ENCODE results near the gene AUTS2.

The AUTS2 gene

GRCh38 chr7:69686366-69686765 is 88.1 kb downstream of the AUTS2 start:
- DNase-seq (ENCODE audit: low read depth in 2 of 2): no peak

GRCh38 chr7:69687739-69688433 is 89.6 kb downstream of the AUTS2 start:
- no peak for DNase-seq (ENCODE audit: low read depth in 2 of 2)

GRCh38 chr7:69690329-69690728 is 92.1 kb downstream of the AUTS2 start:
- no peak for DNase-seq (ENCODE audit: low read depth in 2 of 2)

DNA sequence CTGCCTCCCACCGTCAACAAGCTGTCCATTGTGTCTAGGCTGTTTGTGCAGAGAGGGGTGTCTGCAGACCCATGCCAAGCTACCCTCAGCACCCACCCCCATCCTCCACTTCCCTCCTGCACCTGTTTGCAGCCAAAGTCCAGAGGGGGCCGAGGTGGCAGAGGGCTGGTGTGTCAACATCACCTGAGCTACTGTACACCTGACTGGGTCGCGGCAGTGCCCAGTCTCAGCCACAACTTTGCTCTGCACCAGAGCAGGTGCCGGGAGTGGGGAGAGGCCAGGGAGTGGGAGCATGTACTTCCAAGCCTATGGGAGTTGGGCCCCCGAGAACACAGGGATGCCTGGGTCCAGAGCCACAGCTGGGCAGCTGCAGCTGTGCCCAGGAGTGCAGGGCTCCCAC is 93.1 kb downstream of the AUTS2 start:
- no peak for DNase-seq (ENCODE audit: low read depth in 2 of 2)

- DNase-seq (ENCODE audit: low read depth in 2 of 2): no peak
Measured at GRCh38 chr7:69691734-69692133, 93.5 kb downstream of the AUTS2 start.

GRCh38 chr7:69692611-69693010 is 94.3 kb downstream of the AUTS2 start:
- DNase-seq (ENCODE audit: low read depth in 2 of 2): no peak

- no peak for DNase-seq (ENCODE audit: low read depth in 2 of 2)
Measured at GRCh38 chr7:69693042-69693441, 94.8 kb downstream of the AUTS2 start.

DNA sequence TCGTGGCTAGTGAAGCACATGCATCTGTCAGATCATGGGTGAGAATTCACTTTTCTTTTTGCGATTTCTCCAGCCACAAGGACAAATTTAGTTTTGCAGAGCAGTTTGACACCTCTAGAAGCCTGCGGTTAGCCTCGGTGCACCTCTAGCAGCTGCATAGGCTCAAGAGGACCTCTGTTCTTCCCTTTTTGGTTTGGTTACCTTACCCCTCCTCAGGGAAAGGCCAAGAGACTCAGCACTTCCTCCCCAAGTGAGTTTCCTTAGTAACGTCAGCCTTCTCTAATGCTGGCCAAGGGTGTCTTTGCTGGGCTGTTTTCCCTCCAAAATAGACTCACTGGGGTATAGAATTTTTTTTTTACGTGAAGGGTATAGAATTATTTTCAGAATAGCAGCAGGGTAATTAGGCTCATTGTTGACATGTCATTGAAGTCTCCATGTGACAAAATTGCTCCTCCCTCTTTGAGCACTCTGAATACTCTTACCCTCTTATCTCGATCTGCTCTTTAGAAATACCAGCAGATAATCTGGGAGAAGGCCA is 97.8 kb downstream of the AUTS2 start:
- no peak for DNase-seq (ENCODE audit: low read depth in 2 of 2)

DNA sequence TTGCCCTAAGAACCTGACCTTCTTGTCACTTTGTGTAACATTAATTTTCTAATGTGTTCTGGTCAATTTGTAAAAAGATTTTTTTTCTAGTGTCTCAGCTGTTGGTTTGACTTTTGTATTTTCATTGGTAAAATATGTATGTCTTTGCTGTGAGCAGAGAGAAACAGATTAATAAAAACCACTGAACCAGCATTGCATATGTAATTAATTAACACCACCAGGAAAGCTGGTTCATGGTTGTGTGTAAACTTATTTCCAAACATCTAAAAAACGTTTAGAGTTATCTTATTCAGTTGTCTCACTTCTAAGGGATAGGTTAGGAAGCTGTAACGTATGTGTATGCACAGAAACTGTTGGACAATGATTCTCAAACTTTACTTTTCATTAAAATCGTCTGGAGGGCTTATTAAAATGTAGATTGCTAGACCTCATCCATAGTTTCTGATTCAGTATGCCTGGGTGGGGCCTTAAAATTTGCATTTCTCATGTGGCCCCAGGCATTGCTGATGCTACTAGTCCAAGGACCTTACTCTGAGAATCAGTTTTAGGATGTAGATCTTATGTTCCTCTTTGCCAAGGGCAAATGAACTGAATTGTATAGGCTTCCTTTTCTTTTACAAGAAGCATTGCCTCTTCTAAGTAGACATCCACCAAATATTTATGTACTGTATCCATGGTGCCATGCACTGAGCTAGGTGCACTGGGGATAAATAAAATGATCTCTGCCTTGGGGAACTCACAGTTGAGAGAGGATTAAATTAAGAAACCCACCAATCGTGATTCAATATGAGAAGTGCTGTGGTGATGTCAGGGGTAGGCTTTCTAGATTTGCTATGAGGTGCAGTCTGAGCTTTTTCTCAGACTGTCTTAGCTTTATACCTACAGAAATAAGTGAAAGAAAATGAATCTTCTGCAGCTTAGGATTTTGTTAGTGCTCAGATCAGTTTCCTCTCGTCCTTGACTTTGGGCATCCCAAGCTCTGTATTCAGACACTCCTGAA is 98.7 kb downstream of the AUTS2 start:
- no peak for DNase-seq (ENCODE audit: low read depth in 2 of 2)

GRCh38 chr7:69698109-69698825 is 100.0 kb downstream of the AUTS2 start:
- DNase-seq (ENCODE audit: low read depth in 2 of 2): no peak

- no peak for DNase-seq (ENCODE audit: low read depth in 2 of 2)
Measured at GRCh38 chr7:69699931-69700330, 101.7 kb downstream of the AUTS2 start.

DNA sequence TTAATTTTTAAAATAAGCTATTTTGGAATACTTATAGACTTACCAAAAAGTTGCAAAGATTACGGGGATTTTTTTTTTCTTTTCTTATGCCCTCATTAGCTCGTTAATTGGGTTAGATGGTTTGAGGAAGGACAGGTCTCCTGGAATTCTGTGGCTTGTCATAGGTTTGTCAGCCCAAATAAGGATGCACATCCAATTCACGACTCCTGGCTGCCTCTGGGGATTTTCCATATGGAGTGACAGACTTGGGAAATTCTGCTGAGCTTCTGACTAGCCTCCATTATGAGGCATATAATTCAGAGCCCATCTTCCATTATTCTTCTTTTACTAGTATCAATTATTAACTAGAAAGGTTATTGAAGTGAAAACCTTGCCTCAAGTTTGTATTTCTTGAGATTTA is 102.1 kb downstream of the AUTS2 start:
- DNase-seq (ENCODE audit: low read depth in 2 of 2): no peak

GRCh38 chr7:69701288-69701687 is 103.0 kb downstream of the AUTS2 start:
- DNase-seq (ENCODE audit: low read depth in 2 of 2): no peak

GRCh38 chr7:69702357-69702756 is 104.1 kb downstream of the AUTS2 start:
- no peak for DNase-seq (ENCODE audit: low read depth in 2 of 2)

GRCh38 chr7:69703099-69703498 is 104.8 kb downstream of the AUTS2 start:
- DNase-seq (ENCODE audit: low read depth in 2 of 2): no peak

DNA sequence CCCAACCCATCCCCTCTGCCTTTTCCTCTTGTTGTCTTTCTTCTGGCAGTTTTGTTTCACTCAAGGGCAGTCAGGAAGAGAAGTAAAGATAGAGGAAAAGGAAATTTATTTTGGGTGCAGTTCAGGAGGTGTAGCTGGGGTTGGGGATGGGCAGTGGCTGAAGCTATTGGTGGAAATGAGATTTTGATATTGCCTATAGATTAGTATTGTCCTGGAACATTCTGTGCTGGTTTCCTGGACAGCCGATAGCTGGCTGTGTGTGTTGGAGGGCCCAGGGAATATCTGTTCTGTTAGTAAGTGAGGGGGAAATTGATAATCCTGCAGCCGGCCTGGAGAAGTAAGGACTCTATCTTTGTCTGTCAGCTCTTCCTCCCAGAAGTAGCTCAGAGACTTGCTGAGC is 107.8 kb downstream of the AUTS2 start:
- no peak for DNase-seq (ENCODE audit: low read depth in 2 of 2)

- no peak for DNase-seq (ENCODE audit: low read depth in 2 of 2)
Measured at GRCh38 chr7:69708857-69709256, 110.6 kb downstream of the AUTS2 start.

- DNase-seq (ENCODE audit: low read depth in 2 of 2): no peak
Measured at GRCh38 chr7:69710768-69711438, 112.6 kb downstream of the AUTS2 start.

DNA sequence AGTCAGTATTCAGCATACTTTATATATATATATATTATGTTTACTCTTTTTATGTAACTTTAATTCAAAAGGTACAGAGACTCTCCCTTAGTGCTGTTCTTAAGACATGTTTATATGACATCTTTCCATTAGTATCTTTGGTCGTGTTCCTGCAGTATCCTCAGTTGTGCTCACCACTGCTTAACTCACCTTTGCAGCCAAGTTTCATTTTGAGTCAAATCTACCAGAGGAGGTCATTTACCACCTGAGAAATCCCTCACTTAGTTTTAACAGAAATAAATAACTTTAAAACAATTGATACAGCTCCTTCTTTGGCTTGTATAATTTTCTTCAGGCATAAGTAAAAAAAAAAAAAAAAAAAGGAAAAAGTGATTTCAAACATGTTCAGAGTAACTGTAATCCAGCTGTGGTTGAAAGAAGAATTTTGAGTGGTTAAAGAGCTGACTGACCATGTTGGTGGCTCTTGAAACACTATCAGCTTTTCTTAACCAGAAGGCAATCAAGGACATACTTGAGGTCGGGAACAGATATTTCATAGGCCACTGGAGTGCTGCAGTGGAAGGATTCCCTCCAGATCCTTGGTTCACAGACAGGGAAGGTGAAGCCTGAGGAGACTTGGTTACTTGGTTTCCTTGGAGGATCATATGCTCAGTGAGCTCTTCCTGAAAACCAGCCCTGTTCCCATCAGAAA is 116.8 kb downstream of the AUTS2 start:
- no peak for DNase-seq (ENCODE audit: low read depth in 2 of 2)

GRCh38 chr7:69717221-69717620 is 118.9 kb downstream of the AUTS2 start:
- no peak for DNase-seq (ENCODE audit: low read depth in 2 of 2)

DNA sequence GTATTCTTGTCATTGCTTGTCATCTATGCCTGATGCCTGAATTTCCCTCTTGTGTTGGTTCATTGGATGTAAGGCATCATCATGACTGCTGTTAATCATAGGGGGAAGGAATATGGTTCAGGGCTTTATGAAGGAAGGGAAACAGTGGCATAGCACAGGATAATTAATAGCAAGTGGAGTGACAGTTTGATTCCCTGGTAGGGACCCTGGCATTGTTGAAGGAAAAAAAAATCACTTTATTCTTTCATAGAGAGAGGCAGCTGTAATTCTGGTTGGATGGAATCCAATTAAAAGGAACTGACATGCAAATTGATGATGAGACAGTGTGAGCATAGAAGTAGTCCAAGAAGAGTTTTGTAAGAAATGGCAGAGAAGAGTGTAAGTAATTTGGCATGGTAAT is 121.4 kb downstream of the AUTS2 start:
- DNase-seq (ENCODE audit: low read depth in 2 of 2): no peak
